ENCODE measurements around the gene NUP153. TPM values are rescaled to one million over a fixed set of nuclear protein-coding genes. Genes with fewer than 3 reads are reported as not detected.
"Not testable (repeated sequence)": the region's sequence is repeated elsewhere in the genome, so short reads cannot be mapped to it uniquely, and the experiment has no call there.

NUP153 gene
- total RNA-seq, 1 donor from 2014 or later, result 20.3 TPM

DNA sequence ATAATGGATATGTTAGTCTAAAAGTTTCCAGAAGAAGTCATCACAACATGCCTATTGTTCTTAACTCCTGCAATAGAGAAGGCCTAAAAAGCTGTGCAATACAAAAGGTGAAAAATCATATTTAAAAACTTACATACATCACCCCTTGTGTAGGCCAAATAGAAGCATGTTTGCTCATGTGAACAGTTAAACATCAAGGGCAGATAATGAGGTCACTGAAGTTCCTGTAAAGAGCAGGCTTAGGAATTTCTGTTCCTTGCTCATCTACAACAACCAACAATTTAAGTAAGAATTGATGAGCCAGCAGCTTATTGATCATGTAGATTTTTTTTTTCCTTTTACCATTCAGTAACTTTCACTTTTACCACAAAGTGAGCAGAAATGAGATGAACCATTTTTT lies 7.5 kb upstream of the NUP153 start:
- no peak for DNase-seq (ENCODE audit: low read depth in 2 of 2)

DNA sequence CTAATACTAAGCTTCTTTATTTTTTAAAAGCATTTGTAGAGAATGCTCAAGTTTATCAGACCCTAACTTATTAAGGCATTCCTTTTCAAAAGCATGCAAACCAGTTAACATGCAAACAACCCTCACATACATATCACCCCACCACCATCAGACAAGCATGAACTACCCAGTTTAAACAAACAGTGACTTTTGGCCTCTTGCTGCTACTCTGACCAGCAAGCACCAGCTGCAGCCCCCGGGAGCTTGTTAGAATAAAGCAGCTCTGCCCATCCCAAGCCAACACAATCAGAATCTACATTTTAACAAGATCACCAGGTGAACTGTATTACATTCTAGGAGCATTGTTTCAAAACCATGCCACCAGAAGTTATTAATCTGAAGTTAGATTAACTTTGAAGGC lies 5.9 kb upstream of the NUP153 start:
- DNase-seq (ENCODE audit: low read depth in 2 of 2), result no peak

DNA sequence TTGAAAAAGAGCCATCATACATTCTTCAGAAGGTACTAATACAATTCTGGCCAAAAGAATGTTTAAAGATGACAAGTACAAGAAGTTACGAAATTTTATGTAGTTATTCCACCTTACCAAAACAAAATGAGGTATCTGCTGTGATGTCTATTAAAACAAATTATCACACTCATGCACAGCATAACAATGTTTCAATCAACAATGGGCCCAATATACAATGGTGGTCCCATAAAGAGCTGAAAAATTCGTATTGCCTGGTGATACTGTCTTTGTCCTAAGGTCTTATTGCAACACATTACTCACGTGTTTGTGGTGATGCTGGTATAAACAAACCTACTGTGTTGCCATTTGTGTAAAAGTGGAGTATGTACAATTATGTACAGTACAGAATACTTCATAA lies 3.6 kb upstream of the NUP153 start:
- DNase-seq (ENCODE audit: low read depth in 2 of 2), result no peak

DNA sequence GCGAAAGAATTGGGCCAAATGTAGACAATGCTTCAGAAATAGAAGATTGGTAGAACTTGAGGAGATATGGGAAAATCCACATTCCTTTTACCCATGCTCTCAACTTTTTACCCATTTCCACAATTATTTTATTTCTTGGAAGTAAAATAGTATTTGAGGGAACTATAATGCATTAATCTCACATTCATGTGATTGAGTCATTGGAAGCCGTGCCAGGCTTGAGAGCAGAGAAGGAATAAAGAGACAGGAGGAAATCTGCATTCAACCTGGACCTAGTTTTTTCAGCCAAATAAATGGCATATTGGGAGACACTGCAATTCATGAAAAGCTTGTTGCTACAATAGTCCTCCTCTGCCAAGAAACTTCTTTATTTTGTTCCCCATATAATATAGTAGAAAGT lies 2.8 kb upstream of the NUP153 start:
- no peak for DNase-seq (ENCODE audit: low read depth in 2 of 2)

GRCh38 chr6:17708035-17708434 lies 1.3 kb upstream of the NUP153 start:
- not testable (repeated sequence) for DNase-seq (ENCODE audit: low read depth in 2 of 2)

DNA sequence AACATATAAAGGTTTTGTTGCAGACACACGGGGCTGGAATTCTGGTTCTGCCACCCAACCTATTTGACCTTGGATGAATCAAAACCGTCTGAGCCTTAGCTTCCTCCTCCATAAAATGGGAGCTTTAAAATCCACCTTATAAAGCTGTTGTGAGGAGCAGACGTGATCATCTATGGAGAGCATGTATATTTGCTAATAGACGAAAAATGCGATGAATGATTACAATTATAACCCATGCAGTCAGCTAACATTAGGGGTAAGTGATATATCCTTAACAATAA lies 586 bp upstream of the NUP153 start:
- DNase-seq (ENCODE audit: low read depth in 2 of 2), result peak in 1 of 2 donors; percentile 6

DNA sequence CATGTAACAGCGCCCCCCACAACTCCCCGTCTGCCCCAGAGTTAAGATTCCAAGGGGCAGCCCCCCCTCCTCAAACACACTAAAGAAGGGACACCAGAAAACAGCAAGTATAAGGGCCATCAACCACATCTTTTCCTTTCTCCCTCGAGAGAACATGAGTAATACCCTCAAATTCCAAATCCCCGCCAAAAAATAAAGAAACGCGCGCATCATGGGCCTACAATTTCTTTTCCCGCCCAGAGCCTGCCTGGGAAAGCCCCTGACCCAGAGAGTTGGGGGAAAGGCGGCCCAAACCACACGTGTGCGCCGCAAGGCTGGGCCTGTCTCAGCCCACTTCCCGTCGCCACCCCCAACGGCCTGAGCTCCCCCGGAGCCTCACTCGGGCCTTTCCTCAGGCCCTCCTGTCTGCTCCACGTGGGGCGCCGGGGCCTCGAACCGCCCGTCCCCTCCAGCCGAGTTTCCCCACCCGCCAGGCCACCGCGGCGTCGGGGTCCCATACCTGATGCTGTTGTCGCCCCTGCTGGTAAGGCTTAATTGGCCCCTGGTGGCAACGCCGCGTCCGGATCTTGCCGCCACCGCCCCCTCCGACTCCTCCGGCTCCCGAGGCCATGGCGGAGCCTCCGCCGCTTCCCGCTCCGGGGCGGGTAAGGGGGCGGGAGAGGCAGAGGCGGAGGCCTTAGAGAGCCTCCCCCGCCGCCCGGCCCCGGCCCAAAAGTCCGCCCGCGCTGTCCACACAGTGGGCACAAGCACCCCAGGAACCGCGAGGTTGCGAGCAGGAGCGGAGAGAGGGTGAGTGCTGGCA lies 746 bp downstream of the NUP153 start:
- peak; percentile 49 to 83 for DNase-seq (ENCODE audit: low read depth in 2 of 2)

DNA sequence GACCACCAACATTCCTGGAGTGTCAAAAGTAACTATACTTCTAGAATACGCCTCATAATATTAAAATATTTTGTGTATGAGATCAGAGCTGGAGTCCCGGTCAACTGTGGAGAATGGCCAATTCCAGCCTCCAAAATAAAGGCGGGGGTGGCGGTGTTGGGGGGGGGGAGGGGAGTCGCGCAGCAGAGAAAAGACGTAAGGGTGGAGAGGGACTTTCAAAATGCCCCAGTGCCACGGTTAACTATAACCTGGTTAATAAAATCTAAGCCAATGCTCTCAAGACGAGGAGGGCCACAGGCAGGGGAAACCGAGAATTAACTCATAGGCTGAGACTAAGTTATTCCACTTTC lies 1.3 kb downstream of the NUP153 start:
- DNase-seq (ENCODE audit: low read depth in 2 of 2), result peak; percentile 42 to 68

DNA sequence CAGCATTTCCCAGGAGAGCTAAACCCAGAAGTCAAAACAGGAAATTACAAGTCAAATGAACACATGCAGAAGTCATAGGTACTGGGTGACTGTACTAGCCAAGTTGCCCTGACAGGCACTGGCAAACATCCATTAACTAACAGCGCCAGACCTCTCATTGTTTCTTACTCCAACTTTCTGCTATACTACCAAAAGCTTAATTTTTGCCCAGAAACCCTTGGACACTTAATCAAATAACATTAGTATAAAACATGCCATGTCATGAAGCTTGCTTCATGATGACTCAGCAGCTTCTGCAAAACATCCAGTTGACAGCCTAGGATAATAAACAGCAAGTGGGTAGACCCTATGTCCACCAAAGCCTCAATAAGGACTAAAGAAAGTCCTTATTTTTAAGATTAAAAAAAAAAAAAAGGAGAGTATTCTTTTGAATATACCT lies 3.5 kb downstream of the NUP153 start:
- peak; percentile 40 to 85 for DNase-seq (ENCODE audit: low read depth in 2 of 2)

DNA sequence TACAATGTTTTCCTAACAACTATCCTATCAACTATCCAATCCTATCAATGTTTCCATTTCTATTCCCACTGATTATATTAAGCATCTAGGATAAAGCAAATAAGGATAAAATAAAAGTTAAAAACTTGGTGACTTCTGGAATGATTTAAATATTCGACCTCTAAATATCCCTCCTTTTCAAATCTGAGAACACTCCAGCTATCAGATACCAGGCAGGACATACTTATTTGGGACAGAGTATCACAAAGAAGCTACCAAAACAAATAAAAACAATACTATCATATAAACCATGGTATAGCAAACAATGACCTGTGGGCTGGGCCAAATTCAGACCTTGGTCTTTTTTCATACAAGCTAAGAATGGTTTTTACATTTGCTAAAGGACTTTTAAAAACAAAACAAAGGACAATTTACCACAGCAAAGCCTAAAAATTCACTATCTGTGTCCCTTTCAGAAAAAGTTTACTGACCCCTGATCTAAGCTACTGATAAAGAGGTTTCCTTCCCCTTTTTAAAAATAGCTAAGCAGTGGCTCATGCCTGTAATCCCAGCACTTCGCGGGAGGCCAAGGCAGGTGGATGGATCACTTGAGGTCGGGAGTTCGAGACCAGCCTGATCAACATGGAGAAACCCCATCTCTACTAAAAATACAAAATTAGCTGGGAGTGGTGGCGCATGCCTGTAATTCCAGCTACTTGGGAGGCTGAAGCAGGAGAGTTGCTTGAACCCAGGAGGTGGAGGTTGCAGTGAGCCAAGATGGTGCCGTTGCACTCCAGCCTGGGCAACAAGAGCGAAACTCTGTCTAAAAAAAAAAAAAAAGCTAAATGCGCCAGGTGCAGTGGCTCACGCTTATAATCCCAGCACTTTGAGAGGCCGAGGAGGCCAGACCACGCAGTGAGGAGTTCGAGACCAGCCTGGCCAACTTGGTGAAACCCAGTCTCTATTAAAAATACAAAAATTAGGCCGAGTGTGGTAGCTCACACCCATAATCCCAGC lies 6.0 kb downstream of the NUP153 start:
- no peak for DNase-seq (ENCODE audit: low read depth in 2 of 2)

- DNase-seq (ENCODE audit: low read depth in 2 of 2), result no peak
These were observed 14.7 kb downstream of the NUP153 start for GRCh38 chr6:17691925-17692538.

GRCh38 chr6:17688481-17688880 lies 18.2 kb downstream of the NUP153 start:
- no peak for DNase-seq (ENCODE audit: low read depth in 2 of 2)

DNA sequence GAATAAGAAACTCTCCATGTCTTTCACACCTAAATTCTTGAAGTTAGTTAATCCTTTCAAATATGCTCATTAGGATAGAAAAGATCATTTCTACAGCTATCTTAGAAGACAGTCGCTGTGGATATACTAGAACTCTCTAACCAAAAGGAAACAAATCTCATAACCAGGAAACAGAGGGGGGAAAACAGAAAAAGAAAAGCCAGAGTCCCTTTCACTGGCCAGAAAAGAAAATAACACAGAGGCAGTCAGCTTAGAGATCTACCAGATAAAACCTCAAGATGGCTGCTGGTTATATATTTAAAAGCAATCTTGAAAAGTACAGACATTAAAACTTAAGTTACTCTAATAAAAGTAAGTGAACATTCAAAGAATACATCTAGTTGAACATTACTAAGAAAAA lies 19.6 kb downstream of the NUP153 start:
- peak in 1 of 2 donors; percentile 53 for DNase-seq (ENCODE audit: low read depth in 2 of 2)

DNA sequence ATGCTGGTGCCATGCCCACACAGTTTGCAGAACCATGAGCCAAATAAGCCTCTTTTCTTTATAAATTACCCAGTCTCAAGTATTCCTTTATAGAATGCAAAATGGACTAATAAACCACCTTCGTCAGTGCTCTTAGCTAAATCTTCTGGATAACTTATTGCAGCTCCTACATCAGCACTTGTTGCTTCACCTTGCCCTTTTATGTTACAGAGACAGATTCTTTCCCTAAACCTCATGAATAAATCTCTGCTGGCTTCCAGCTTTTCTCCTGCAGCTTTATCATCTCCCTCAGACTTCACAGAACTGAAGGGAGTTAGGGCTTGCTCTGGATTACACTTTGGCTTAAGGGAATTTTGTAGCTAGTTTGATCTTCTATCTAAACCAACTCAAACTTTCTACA lies 22.6 kb downstream of the NUP153 start:
- DNase-seq (ENCODE audit: low read depth in 2 of 2), result no peak

- no peak for DNase-seq (ENCODE audit: low read depth in 2 of 2)
These were observed 23.3 kb downstream of the NUP153 start for GRCh38 chr6:17683428-17683827.

DNA sequence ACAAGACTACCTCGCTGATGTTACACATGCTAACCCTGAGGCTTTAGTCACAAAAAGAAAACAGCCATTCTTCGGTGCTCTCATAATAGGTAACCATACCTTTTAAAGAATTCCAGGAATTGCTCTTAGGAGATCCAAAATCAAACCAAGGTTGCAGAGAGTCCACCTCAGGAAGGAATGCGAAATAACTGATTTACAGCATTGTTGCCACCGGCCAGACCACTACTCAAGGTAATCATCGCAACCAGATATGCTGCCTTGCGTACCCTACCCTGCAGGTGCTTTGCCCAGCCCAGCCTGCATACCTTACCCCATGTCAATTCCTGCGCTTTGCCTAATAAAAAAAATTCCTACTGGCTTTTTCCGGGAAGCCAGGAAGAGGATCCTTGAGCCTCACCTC lies 27.0 kb downstream of the NUP153 start:
- no peak for DNase-seq (ENCODE audit: low read depth in 2 of 2)

- DNase-seq (ENCODE audit: low read depth in 2 of 2), result no peak
These were observed 29.1 kb downstream of the NUP153 start for GRCh38 chr6:17677602-17678001.

- no peak for DNase-seq (ENCODE audit: low read depth in 2 of 2)
These were observed 33.0 kb downstream of the NUP153 start for GRCh38 chr6:17673543-17674254.

- no peak for DNase-seq (ENCODE audit: low read depth in 2 of 2)
These were observed 34.5 kb downstream of the NUP153 start for GRCh38 chr6:17672064-17672718.

- DNase-seq (ENCODE audit: low read depth in 2 of 2), result no peak
These were observed 40.1 kb downstream of the NUP153 start for GRCh38 chr6:17666646-17667045.

GRCh38 chr6:17665132-17665531 lies 41.6 kb downstream of the NUP153 start:
- no peak for DNase-seq (ENCODE audit: low read depth in 2 of 2)
